ENCODE data around the gene TMTC3. TPM values are rescaled to one million over a fixed set of nuclear protein-coding genes. Genes with fewer than 3 reads are reported as not detected.

The TMTC3 gene
- total RNA-seq, 1 experiment from 2014 or later = 31.8 TPM

- Histone ChIP-seq H3K9me3 (peaks cover 8% of the 10 kb centered on the region), H3K27me3 (replicated peaks; ENCODE audit: control insufficient read depth, insufficient read depth, low read length) (no peaks in the 10 kb centered on the region), H3K4me3 (ENCODE audit: low read depth, low read length) (no peak overlapping the region), H3K36me3 (ENCODE audit: control insufficient read depth, insufficient read depth, low read length) (no peaks in the 10 kb centered on the region), H3K4me1 (no peaks in the 10 kb centered on the region)
- TF ChIP-seq, protein P1, sequence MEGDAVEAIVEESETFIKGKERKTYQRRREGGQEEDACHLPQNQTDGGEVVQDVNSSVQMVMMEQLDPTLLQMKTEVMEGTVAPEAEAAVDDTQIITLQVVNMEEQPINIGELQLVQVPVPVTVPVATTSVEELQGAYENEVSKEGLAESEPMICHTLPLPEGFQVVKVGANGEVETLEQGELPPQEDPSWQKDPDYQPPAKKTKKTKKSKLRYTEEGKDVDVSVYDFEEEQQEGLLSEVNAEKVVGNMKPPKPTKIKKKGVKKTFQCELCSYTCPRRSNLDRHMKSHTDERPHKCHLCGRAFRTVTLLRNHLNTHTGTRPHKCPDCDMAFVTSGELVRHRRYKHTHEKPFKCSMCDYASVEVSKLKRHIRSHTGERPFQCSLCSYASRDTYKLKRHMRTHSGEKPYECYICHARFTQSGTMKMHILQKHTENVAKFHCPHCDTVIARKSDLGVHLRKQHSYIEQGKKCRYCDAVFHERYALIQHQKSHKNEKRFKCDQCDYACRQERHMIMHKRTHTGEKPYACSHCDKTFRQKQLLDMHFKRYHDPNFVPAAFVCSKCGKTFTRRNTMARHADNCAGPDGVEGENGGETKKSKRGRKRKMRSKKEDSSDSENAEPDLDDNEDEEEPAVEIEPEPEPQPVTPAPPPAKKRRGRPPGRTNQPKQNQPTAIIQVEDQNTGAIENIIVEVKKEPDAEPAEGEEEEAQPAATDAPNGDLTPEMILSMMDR (IDR thresholded peaks at IDR 0.05; ENCODE audit: insufficient read depth in 1 of 2, low read depth in 1 of 2, low read length in 1 of 2, severe bottlenecking in 1 of 2, unreplicated experiment in 1 of 2) = no peak
- Mint-ChIP-seq H3K27me3 (ENCODE audit: insufficient read depth, unreplicated experiment) (no peaks in the 10 kb centered on the region), H3K4me3 (ENCODE audit: unreplicated experiment) (no peak overlapping the region), H3K9me3 (ENCODE audit: unreplicated experiment) (peaks cover 3% of the 10 kb centered on the region), H3K36me3 (ENCODE audit: insufficient read depth, unreplicated experiment) (no peaks in the 10 kb centered on the region), H3K4me1 (ENCODE audit: low read depth, unreplicated experiment) (no peaks in the 10 kb centered on the region), H3K27ac (ENCODE audit: unreplicated experiment) (no peak overlapping the region)
- intact Hi-C loops (cut with micrococcal nuclease; ENCODE audit: unreplicated experiment) = no loop called here
- no peak for DNase-seq
- POLR2A ChIA-PET = no interaction called here
- CTCF ChIA-PET = no interaction called here
- no TSS peak for BruUV-seq (replicated peaks)
Observed at GRCh38 chr12:88225776-88226175, 83.7 kb downstream of the TMTC3 start.

DNA sequence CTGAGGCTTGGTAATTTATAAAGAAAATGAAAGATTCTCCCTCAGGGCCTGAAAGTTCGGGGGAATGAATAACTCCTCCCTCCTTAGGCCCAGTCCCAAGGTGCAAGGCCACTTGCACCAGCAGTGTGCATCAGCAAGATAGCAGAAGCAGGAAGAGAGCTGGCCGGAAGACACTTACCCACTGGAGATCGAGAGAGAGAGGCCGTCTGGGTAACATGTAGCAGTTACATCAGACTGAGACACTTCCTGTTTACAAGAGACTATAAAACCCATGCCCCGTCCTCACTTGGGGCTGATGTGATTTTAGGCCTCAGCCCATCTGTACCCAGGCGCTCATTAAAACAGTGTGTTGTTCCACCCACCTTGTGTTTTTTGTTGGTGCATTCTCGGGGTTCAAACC is 85.2 kb downstream of the TMTC3 start:
- Histone ChIP-seq H3K27me3 (replicated peaks; ENCODE audit: control insufficient read depth, insufficient read depth, low read length) (no peaks in the 10 kb centered on the region), H3K4me1 (no peaks in the 10 kb centered on the region), H3K36me3 (ENCODE audit: control insufficient read depth, insufficient read depth, low read length) (no peaks in the 10 kb centered on the region), H3K9me3 (0 out of 2 replicates have a peak, but pooled peaks cover 3% of the 10 kb centered on the region), H3K4me3 (ENCODE audit: low read depth, low read length) (no peak overlapping the region)
- no TSS peak for BruUV-seq (replicated peaks)
- intact Hi-C loops (cut with micrococcal nuclease; ENCODE audit: unreplicated experiment) = no loop called here
- Mint-ChIP-seq H3K36me3 (ENCODE audit: insufficient read depth, unreplicated experiment) (no peaks in the 10 kb centered on the region), H3K4me3 (ENCODE audit: unreplicated experiment) (no peak overlapping the region), H3K27ac (ENCODE audit: unreplicated experiment) (no peak overlapping the region), H3K9me3 (ENCODE audit: unreplicated experiment) (no peaks in the 10 kb centered on the region), H3K4me1 (ENCODE audit: low read depth, unreplicated experiment) (no peaks in the 10 kb centered on the region), H3K27me3 (ENCODE audit: insufficient read depth, unreplicated experiment) (no peaks in the 10 kb centered on the region)
- CTCF ChIA-PET = no interaction called here
- TF ChIP-seq, protein P1 (IDR thresholded peaks at IDR 0.05; ENCODE audit: insufficient read depth in 1 of 2, low read depth in 1 of 2, low read length in 1 of 2, severe bottlenecking in 1 of 2, unreplicated experiment in 1 of 2) = no peak
- POLR2A ChIA-PET = no interaction called here
- DNase-seq = no peak

- Mint-ChIP-seq H3K9me3 (ENCODE audit: unreplicated experiment) (no peaks in the 10 kb centered on the region), H3K27ac (ENCODE audit: unreplicated experiment) (no peak overlapping the region), H3K36me3 (ENCODE audit: insufficient read depth, unreplicated experiment) (no peaks in the 10 kb centered on the region), H3K4me3 (ENCODE audit: unreplicated experiment) (no peak overlapping the region), H3K4me1 (ENCODE audit: low read depth, unreplicated experiment) (no peaks in the 10 kb centered on the region), H3K27me3 (ENCODE audit: insufficient read depth, unreplicated experiment) (no peaks in the 10 kb centered on the region)
- H3K27me3 ChIP-seq (replicated peaks; ENCODE audit: control insufficient read depth, insufficient read depth, low read length) = no peaks in the 10 kb centered on the region
- ChIA-PET POLR2A (no interaction called here), CTCF (no interaction called here)
- intact Hi-C loops (cut with micrococcal nuclease; ENCODE audit: unreplicated experiment) = no loop called here
- H3K4me1 ChIP-seq = no peaks in the 10 kb centered on the region
- DNase-seq = no peak
- no peaks in the 10 kb centered on the region for H3K36me3 ChIP-seq (ENCODE audit: control insufficient read depth, insufficient read depth, low read length)
- 0 out of 2 replicates have a peak, but pooled peaks cover 3% of the 10 kb centered on the region for H3K9me3 ChIP-seq
- TF ChIP-seq, protein P1 (IDR thresholded peaks at IDR 0.05; ENCODE audit: insufficient read depth in 1 of 2, low read depth in 1 of 2, low read length in 1 of 2, severe bottlenecking in 1 of 2, unreplicated experiment in 1 of 2) = no peak
- BruUV-seq (replicated peaks) = no TSS peak
- no peak overlapping the region for H3K4me3 ChIP-seq (ENCODE audit: low read depth, low read length)
Observed at GRCh38 chr12:88227871-88228270, 85.8 kb downstream of the TMTC3 start.
